H1 (cell line): ENCODE data around the gene C2orf81. TPM values are rescaled to one million over a fixed set of nuclear protein-coding genes. Genes with fewer than 3 reads are reported as not detected.

Experiments used
- CTCF ChIA-PET: fragments of 300-600 bp; sonication (Branson Sonifier 250); formaldehyde crosslinking; loops from one replicate; lab custom pipeline; 2021; ENCODE audit not compliant: partially characterized antibody; lab: Charles Lee
- POLR2A ChIA-PET: fragments of 300-600 bp; sonication (Branson Sonifier 250); formaldehyde crosslinking; loops from one replicate; lab custom pipeline; 2021; ENCODE audit warnings: inconsistent platforms; ENCODE audit not compliant: partially characterized antibody; lab: Charles Lee
- DNase-seq, 2 experiments: peaks; one replicate each; pipeline versions ENCODE4 v3.0.0 to v3.0.0-alpha.2; 2010 to 2022; ENCODE audit warnings: low spot score in 2 of 2, low read depth in 1 of 2, mixed read lengths in 1 of 2
- FAIRE-seq: peaks from 2 replicates; lab custom pipeline; 2011; peaks lifted over from hg19 to GRCh38; lab: Jason Lieb, UNC
- H2AFZ ChIP-seq: 2 replicates; pipeline ENCODE4 v1.8.1; 2012; ENCODE audit warnings: low read length, inconsistent platforms
- H2AK5ac ChIP-seq: 2 replicates; pipeline ENCODE4 v1.6.1; 2013; ENCODE audit warnings: low read depth, low read length
- H2BK120ac ChIP-seq: replicated peaks from 2 replicates; pipeline ENCODE3; 2013; ENCODE audit warnings: low read depth, low read length, inconsistent platforms
- H2BK12ac ChIP-seq: 2 replicates; pipeline ENCODE4 v1.6.1; 2013; ENCODE audit warnings: low read depth, low read length
- H2BK15ac ChIP-seq: 2 replicates; pipeline ENCODE4 v1.6.1; 2013; ENCODE audit warnings: low read length
- H2BK20ac ChIP-seq: 2 replicates; pipeline ENCODE4 v1.6.1; 2013; ENCODE audit warnings: low read length
- H2BK5ac ChIP-seq: 2 replicates; pipeline ENCODE4 v1.6.1; 2013; ENCODE audit warnings: low read depth, low read length
- H3K14ac ChIP-seq: 2 replicates; pipeline ENCODE4 v1.6.1; 2013; ENCODE audit warnings: inconsistent platforms; ENCODE audit not compliant: insufficient read length
- H3K18ac ChIP-seq: 2 replicates; pipeline ENCODE4 v1.6.1; 2013; ENCODE audit warnings: low read length; ENCODE audit errors: extremely low read depth
- H3K23ac ChIP-seq: 2 replicates; pipeline ENCODE4 v1.6.1; 2013; ENCODE audit warnings: inconsistent platforms; ENCODE audit not compliant: insufficient read length
- H3K23me2 ChIP-seq: 2 replicates; pipeline ENCODE4 v1.6.1; 2013; ENCODE audit warnings: low read depth, low read length
- H3K27ac ChIP-seq: 2 replicates; pipeline ENCODE4 v1.6.1; 2011; ENCODE audit warnings: low read depth, low read length, inconsistent platforms
- H3K27me3 ChIP-seq, 4 experiments: replicated peaks in 1 of 4; 1 replicate in 1 of 4; 2 replicates in 3 of 4; pipeline versions ENCODE4 v1.6.1 to v1.8.1; 2011 to 2013; ENCODE audit warnings: low read length in 3 of 4, mild to moderate bottlenecking in 3 of 4, inconsistent platforms in 2 of 4, mixed read lengths in 2 of 4, moderate library complexity in 1 of 4; ENCODE audit not compliant: control insufficient read depth in 3 of 4, insufficient read depth in 3 of 4; ENCODE audit errors: extremely low read depth in 1 of 4
- H3K36me3 ChIP-seq, 4 experiments: 2 replicates each; pipeline versions ENCODE4 v1.6.1 to v1.8.1; 2011 to 2013; ENCODE audit warnings: mild to moderate bottlenecking in 4 of 4, low read length in 3 of 4, moderate library complexity in 2 of 4, control low read depth in 1 of 4, inconsistent platforms in 1 of 4; ENCODE audit not compliant: insufficient read depth in 4 of 4, control insufficient read depth in 2 of 4
- H3K4ac ChIP-seq: replicated peaks from 2 replicates; pipeline ENCODE3; 2013; ENCODE audit warnings: low read length, low read depth, mixed read lengths, inconsistent platforms; ENCODE audit not compliant: insufficient read length
- H3K4me1 ChIP-seq, 4 experiments: replicated peaks in 1 of 4; 1 replicate in 1 of 4; 2 replicates in 3 of 4; pipeline versions ENCODE4 v1.6.1 to v1.8.1; 2011 to 2013; ENCODE audit warnings: low read length in 3 of 4, inconsistent platforms in 2 of 4, mixed read lengths in 1 of 4; ENCODE audit not compliant: insufficient read depth in 4 of 4, control insufficient read depth in 3 of 4
- H3K4me2 ChIP-seq, 2 experiments: 2 replicates each; pipeline versions ENCODE4 v1.6.1 to v1.8.1; 2011 to 2013; ENCODE audit warnings: low read depth in 2 of 2, low read length in 2 of 2, control low read depth in 1 of 2, inconsistent platforms in 1 of 2, mild to moderate bottlenecking in 1 of 2; ENCODE audit not compliant: insufficient read depth in 1 of 2
- H3K4me3 ChIP-seq, 4 experiments: fragments of 200-600, 300-600 bp in 1 of 4; sonication (generic), shearing (Covaris generic), sonication (Bioruptor Twin) in 1 of 4; 2 replicates each; pipeline versions ENCODE4 v1.5.1 to v1.8.1; 2011 to 2016; ENCODE audit warnings: low read length in 4 of 4, low read depth in 3 of 4, control low read depth in 2 of 4, inconsistent platforms in 2 of 4, mild to moderate bottlenecking in 2 of 4, mixed read lengths in 1 of 4, moderate library complexity in 1 of 4; ENCODE audit not compliant: insufficient read depth in 2 of 4; ENCODE audit errors: extremely low read depth in 1 of 4
- H3K56ac ChIP-seq: replicated peaks from 2 replicates; pipeline ENCODE3; 2013; ENCODE audit warnings: low read depth, mild to moderate bottlenecking, mixed read lengths, low read length, inconsistent platforms; ENCODE audit not compliant: insufficient read length
- H3K79me1 ChIP-seq: 2 replicates; pipeline ENCODE4 v1.6.1; 2013; ENCODE audit warnings: low read depth, low read length, control low read depth
- H3K79me2 ChIP-seq, 2 experiments: 2 replicates each; pipeline versions ENCODE4 v1.6.1 to v1.8.1; 2012 to 2013; ENCODE audit warnings: low read length in 2 of 2, mild to moderate bottlenecking in 2 of 2, inconsistent platforms in 1 of 2; ENCODE audit not compliant: insufficient read depth in 2 of 2, control insufficient read depth in 1 of 2
- H3K9ac ChIP-seq, 4 experiments: replicated peaks in 1 of 4; 1 replicate in 1 of 4; 2 replicates in 3 of 4; pipeline versions ENCODE4 v1.6.1 to v1.8.1; 2011 to 2013; ENCODE audit warnings: low read depth in 3 of 4, low read length in 3 of 4, control low read depth in 2 of 4, mild to moderate bottlenecking in 2 of 4, moderate library complexity in 2 of 4, inconsistent platforms in 1 of 4; ENCODE audit errors: extremely low read depth in 1 of 4
- H3K9me3 ChIP-seq, 2 experiments: 2 replicates each; pipeline versions ENCODE4 v1.6.1 to v1.8.1; 2012 to 2013; ENCODE audit warnings: mild to moderate bottlenecking in 2 of 2, moderate library complexity in 2 of 2, control low read depth in 1 of 2, inconsistent platforms in 1 of 2, low read depth in 1 of 2, low read length in 1 of 2, mixed read lengths in 1 of 2; ENCODE audit not compliant: insufficient read depth in 2 of 2
- H4K20me1 ChIP-seq, 2 experiments: replicated peaks in 1 of 2; 2 replicates each; pipeline versions ENCODE3 to v1.8.1; 2011 to 2013; ENCODE audit warnings: inconsistent platforms in 2 of 2, low read length in 2 of 2, mild to moderate bottlenecking in 1 of 2; ENCODE audit not compliant: insufficient read depth in 2 of 2, control insufficient read depth in 1 of 2
- H4K5ac ChIP-seq: 2 replicates; pipeline ENCODE4 v1.6.1; 2013; ENCODE audit warnings: low read length, low read depth, mixed read lengths, inconsistent platforms; ENCODE audit not compliant: insufficient read length
- H4K8ac ChIP-seq: 2 replicates; pipeline ENCODE4 v1.8.0; 2013; ENCODE audit warnings: mild to moderate bottlenecking, moderate library complexity, low read length, inconsistent platforms; ENCODE audit not compliant: insufficient read depth; ENCODE audit errors: extremely low read depth
- H4K91ac ChIP-seq: replicated peaks from 2 replicates; pipeline ENCODE3; 2013; ENCODE audit warnings: low read length, mixed read lengths, inconsistent platforms; ENCODE audit not compliant: insufficient read length
- BACH1 ChIP-seq: IDR thresholded peaks from 2 replicates; pipeline ENCODE4 v1.6.1; 2012; ENCODE audit warnings: low read length, improper control_type of control experiment
- CTCF ChIP-seq, 3 experiments: IDR thresholded peaks; 1 replicate in 2 of 3; 2 replicates in 1 of 3; pipeline versions ENCODE4 v1.5.1 to v1.6.1; 2011; ENCODE audit warnings: low read length in 3 of 3, mild to moderate bottlenecking in 3 of 3, inconsistent platforms in 2 of 3, low read depth in 1 of 3, moderate library complexity in 1 of 3; ENCODE audit not compliant: insufficient read depth in 1 of 3; ENCODE audit errors: control extremely low read depth in 1 of 3
- EGR1 ChIP-seq: IDR thresholded peaks from 2 replicates; pipeline ENCODE4 v1.6.1; 2011; ENCODE audit warnings: low read depth, low read length, borderline replicate concordance
- KDM5A ChIP-seq: fragments of 200-600 bp; IDR thresholded peaks from 2 replicates; pipeline ENCODE4 v1.7.1; 2012; ENCODE audit warnings: mild to moderate bottlenecking, low read length, inconsistent platforms, mixed read lengths
- NANOG ChIP-seq: IDR thresholded peaks from 2 replicates; pipeline ENCODE4 v1.6.1; 2011; ENCODE audit warnings: low read length, low read depth, mild to moderate bottlenecking, inconsistent platforms; ENCODE audit not compliant: insufficient read depth, poor library complexity, severe bottlenecking
- NRF1 ChIP-seq: IDR thresholded peaks from 2 replicates; pipeline ENCODE4 v1.6.1; 2011; ENCODE audit warnings: mild to moderate bottlenecking, low read depth, low read length, improper control_type of control experiment
- PHF8 ChIP-seq: fragments of 200-600 bp; sonication (generic); conservative IDR thresholded peaks from 2 replicates; pipeline ENCODE4 v1.7.1; 2012; ENCODE audit warnings: low read depth, mild to moderate bottlenecking, inconsistent platforms, low read length, moderate library complexity
- POU5F1 ChIP-seq: IDR thresholded peaks from 2 replicates; pipeline ENCODE4 v1.6.1; 2011; ENCODE audit warnings: low read depth, mild to moderate bottlenecking, low read length, moderate library complexity
- RXRA ChIP-seq: IDR thresholded peaks from 2 replicates; pipeline ENCODE4 v1.6.1; 2011; ENCODE audit warnings: low read depth, mild to moderate bottlenecking, low read length, moderate library complexity; ENCODE audit not compliant: insufficient read depth
- SIRT6 ChIP-seq: IDR thresholded peaks from one replicate; pipeline ENCODE4 v1.7.1; 2012; ENCODE audit warnings: low read length, inconsistent platforms
- SIX5 ChIP-seq: IDR thresholded peaks from 2 replicates; pipeline ENCODE4 v1.6.1; 2011; ENCODE audit warnings: mild to moderate bottlenecking, low read depth, low read length
- SP2 ChIP-seq: IDR thresholded peaks from 2 replicates; pipeline ENCODE4 v1.6.1; 2012; ENCODE audit warnings: mild to moderate bottlenecking, low read length, inconsistent platforms
- SP4 ChIP-seq: IDR thresholded peaks from 2 replicates; pipeline ENCODE4 v1.6.1; 2012; ENCODE audit warnings: low read length, inconsistent platforms
- WGBS, 2 experiments: shearing (Covaris generic) in 1 of 2; methylation state at CpG; one replicate each; pipeline versions ENCODE4 v1.1.6 to v1.1.7; 2013 to 2015; ENCODE audit warnings: low lambda C conversion rate in 2 of 2, mixed read lengths in 2 of 2, inconsistent platforms in 1 of 2, low coverage in 1 of 2, missing lambda C conversion rate in 1 of 2; ENCODE audit not compliant: insufficient replicate concordance in 2 of 2, insufficient coverage in 1 of 2, insufficient read length in 1 of 2; ENCODE audit errors: extremely low coverage in 1 of 2, missing lambda C conversion rate in 1 of 2; 5-methylcytosine and 5-hydroxymethylcytosine counted together
- polyA plus RNA-seq, 7 experiments: library from polyadenylated mRNA; depleted of rRNA in 3 of 7; stranded (reverse) in 5 of 7; unstranded in 2 of 7; fragments of >200 nt in 5 of 7; fragments of 200-250 nt in 2 of 7; gene quantifications; 1 replicate in 5 of 7; 2 replicates in 1 of 7; 4 replicates in 1 of 7; pipeline versions ENCODE4 v1.2.1 to v1.2.3, GENCODE V29; 2011 to 2013; ENCODE audit warnings: missing spikeins in 2 of 7, mixed read lengths in 2 of 7
- total RNA-seq: library from RNA; stranded (reverse); fragmentation: NEBNext Ultra II Directional; extraction: Animal tissue kit (Norgen Biotek cat#: 25700); gene quantifications from 2 replicates; pipeline ENCODE4 v1.2.1, GENCODE V29; 2021

C2orf81 gene
- total and polyA plus RNA-seq, 2 of the 8 experiments (the other 6 are each of a cell fraction or from before 2014, with no cell fraction given) = 1.6 to 3.3 TPM

- H2AFZ ChIP-seq = no peak overlapping the region
- H3K56ac ChIP-seq = no peak overlapping the region
- H2AK5ac ChIP-seq = no peak overlapping the region
- no peak for FAIRE-seq
- H4K5ac ChIP-seq = no peak overlapping the region
- H3K9me3 ChIP-seq = no peaks in the 10 kb centered on the region
- H4K20me1 ChIP-seq = no peaks in the 10 kb centered on the region
- no peak overlapping the region for H3K4me3 ChIP-seq
- H2BK15ac ChIP-seq = no peak overlapping the region
- H3K79me2 ChIP-seq = no peaks in the 10 kb centered on the region
- H3K4ac ChIP-seq = no peak overlapping the region
- no peak for DNase-seq
- H2BK20ac ChIP-seq = no peak overlapping the region
- no peak overlapping the region for H3K23ac ChIP-seq
- ChIA-PET POLR2A (interaction anchor here (0.9 to 1.6 kb wide), 2 partner anchors 10 to 42 kb away, joined by 3 read pairs; no protein-coding TSS in a partner anchor), CTCF (no interaction called here)
- peaks cover 9% of the 10 kb centered on the region for H3K23me2 ChIP-seq
- no peak overlapping the region for H3K9ac ChIP-seq
- no peaks in the 10 kb centered on the region for H3K36me3 ChIP-seq
- H3K27ac ChIP-seq = no peak overlapping the region
- 61% methylated on average over 3 of the region's 3 CpGs; no CpG with 5 or more reads in 1 of the 2 experiments for WGBS, 2 experiments
- H3K4me1 ChIP-seq = peaks cover 0 to 14% (median 2%) of the 10 kb centered on the region in 4 experiments; a peak in 4 of 7 replicates
- H2BK5ac ChIP-seq = no peak overlapping the region
- no peak overlapping the region for H4K8ac ChIP-seq
- H3K79me1 ChIP-seq = no peaks in the 10 kb centered on the region
- no peak overlapping the region for H3K4me2 ChIP-seq
- H3K14ac ChIP-seq = no peak overlapping the region
- no peak overlapping the region for H4K91ac ChIP-seq
- H2BK120ac ChIP-seq = no peak overlapping the region
- no peak overlapping the region; the same call in 1 of the 2 replicates for H3K18ac ChIP-seq
- no peaks in the 10 kb centered on the region for H3K27me3 ChIP-seq
- no peak overlapping the region for H2BK12ac ChIP-seq
- TF ChIP-seq SP4 = no peak
- no peak for TF ChIP-seq CTCF (IDR thresholded peaks at IDR 0.05; ENCODE audit: control extremely low read depth in 1 of 3, insufficient read depth in 1 of 3, low read depth in 1 of 3, low read length in 3 of 3)
- no peak for TF ChIP-seq KDM5A
- TF ChIP-seq NANOG = no peak
- TF ChIP-seq EGR1 = no peak
- no peak for TF ChIP-seq NRF1
- TF ChIP-seq BACH1 = no peak
- no peak for TF ChIP-seq SIRT6
- no peak for TF ChIP-seq SP2
- TF ChIP-seq SIX5 = no peak
- TF ChIP-seq PHF8 = no peak
- no peak for TF ChIP-seq POU5F1
- no peak for TF ChIP-seq RXRA
Observed at GRCh38 chr2:74417197-74417596, 4.2 kb downstream of the C2orf81 start.
